HPDE6-E6E7 (cell line): ENCODE measurements around the gene VIPR2.

ENCODE experiments used
- DNase-seq: peaks from one replicate; pipeline ENCODE4 v3.0.0; 2011; ENCODE audit warnings: missing footprints; ENCODE audit errors: extremely low spot score

VIPR2 gene

GRCh38 chr7:159157714-159158113 is 13.0 kb upstream of the VIPR2 start:
- no peak for DNase-seq

DNA sequence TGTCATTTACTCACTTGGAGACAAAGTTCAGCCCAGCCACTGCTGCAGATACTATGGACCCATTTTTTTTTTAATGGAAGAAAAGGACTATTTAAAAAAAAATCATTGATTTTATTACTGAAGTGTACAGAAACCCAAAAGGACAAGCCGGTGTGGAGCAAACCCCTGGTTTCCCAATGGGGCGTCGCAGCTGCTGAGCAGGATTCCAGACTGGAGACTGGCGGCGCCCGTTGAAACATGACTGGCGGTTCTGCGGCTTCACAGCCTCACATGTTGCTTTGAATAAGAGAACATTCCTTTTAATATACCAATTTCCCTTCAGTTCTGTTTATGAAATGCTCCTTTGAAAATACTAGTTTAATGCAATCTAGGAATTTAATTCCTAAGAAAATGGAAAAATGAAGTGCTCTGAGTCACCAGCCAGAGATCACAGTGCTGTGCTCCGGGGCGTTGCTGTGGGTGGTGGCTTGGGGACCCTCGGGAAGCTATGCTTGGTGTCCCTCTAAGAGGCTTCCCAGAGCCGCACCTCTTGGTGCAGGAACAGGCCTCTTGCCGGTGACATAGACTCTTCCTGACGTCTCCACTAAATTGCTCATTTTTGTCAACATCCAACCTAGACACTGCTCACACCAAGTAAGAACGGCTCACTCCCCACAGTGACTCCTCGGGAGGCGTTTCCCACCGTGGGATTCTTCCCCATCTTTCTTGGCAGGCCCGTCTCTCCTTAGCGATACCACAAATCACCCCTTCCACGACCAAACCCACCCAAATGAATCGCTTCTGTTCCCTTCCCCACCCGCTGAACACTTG is 12.0 kb upstream of the VIPR2 start:
- DNase-seq: no peak

- DNase-seq: no peak
Observed at GRCh38 chr7:159155410-159155809, 10.7 kb upstream of the VIPR2 start.

- no peak for DNase-seq
Observed at GRCh38 chr7:159154243-159154642, 9.6 kb upstream of the VIPR2 start.

- no peak for DNase-seq
Observed at GRCh38 chr7:159153511-159153910, 8.8 kb upstream of the VIPR2 start.

- DNase-seq: no peak
Observed at GRCh38 chr7:159152816-159153215, 8.1 kb upstream of the VIPR2 start.

DNA sequence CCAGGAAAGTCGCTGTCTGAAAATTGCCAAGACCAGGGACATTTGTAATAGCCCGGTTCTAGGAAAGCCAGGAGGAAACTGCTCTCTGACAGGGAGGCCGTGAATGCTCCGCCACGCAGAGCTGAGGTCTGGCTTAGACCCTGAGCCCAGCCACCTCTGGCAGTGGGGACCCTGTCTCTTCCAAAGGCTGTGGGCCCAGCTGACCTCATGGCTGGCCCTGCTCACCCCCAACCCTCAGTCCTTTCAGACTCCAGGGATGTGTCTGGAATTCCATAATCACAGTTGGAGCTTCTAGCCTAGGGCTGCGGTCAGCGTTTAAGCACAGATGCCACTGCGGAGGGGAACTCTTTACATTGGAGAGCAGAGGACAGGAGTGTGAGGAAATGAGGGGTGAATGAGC is 6.6 kb upstream of the VIPR2 start:
- no peak for DNase-seq

DNA sequence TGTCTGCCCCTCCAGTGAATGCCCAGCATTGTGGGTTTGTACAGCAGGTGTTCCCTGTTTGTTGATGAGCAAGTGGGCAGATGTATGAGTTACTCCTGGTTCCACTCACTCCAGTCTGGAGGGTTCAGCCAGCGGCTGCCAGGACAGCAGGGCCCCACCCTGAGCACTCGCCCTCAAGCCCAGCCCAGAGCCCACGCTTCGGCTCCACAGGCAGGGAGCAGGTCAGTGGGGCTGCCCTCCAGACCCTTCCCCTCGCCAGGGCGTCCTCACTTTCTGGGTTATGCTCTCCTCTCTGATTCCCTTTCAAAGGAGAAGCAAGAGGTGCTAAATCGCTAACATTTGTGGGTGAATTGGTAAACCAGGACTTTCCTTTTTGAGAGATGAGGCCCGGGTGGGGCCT is 4.8 kb upstream of the VIPR2 start:
- no peak for DNase-seq

GRCh38 chr7:159148430-159149395 is 4.0 kb upstream of the VIPR2 start:
- no peak for DNase-seq

DNA sequence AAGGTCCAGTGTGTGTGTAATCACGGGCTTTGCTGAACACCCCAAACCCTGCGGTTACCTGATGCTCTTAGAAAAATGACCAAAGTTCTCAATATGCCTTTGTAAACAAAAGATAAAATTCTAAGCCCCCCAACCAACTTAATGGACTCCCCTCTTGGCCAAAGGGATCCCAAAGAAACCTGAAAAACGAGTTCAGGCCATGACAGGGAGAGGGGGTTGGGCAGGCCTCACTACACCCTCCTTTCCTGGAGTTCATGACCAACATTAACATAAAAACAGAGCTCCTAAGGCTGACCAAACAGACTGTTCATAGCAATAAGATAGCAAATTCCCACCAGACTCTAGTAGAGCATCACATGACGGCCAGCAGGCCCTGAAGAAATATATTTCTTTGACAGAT is 3.0 kb upstream of the VIPR2 start:
- no peak for DNase-seq

GRCh38 chr7:159147246-159147645 is 2.6 kb upstream of the VIPR2 start:
- DNase-seq: no peak

- DNase-seq: no peak
Observed at GRCh38 chr7:159146084-159146858, 1.6 kb upstream of the VIPR2 start.

- no peak for DNase-seq
Observed at GRCh38 chr7:159145490-159145855, 806 bp upstream of the VIPR2 start.

- DNase-seq: no peak
Observed at GRCh38 chr7:159143780-159144757, 598 bp downstream of the VIPR2 start.

DNA sequence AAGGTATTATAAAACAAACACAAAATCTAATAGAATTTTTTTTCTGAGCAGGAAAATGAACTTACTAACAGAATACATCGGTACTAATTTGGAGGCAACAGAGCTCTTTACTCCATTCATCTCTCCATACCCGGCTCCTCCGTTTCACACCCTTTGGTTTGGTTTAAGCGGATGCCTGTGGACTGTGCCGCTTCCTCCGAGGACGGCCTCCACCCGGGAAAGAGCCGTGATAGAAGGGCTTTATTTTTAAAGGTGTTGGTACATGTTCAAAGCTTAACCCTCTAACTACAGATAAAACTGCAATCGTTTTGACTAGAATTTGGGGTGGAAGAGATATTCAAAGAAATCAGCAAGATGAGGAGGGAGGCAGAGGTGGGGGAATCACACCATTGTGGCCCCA is 1.9 kb downstream of the VIPR2 start:
- no peak for DNase-seq

DNA sequence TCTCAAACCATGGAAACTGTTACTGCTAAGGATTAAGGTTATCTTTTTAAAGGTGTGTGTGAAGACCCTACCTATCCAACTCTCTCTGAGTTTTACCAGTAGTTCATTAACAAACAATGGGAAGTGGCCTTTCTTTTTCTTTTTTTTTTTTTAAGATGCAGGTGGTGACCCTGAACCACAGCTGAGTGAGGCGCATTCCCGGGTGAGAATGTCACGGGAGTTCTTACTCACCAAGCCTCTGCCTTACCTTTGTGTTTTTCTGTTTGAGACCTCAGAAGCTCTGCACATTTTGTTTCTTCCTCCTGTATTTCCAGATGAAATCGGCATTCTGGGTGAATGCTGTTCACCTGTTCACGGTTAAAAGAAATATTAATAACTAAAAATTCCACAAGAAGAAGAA is 2.5 kb downstream of the VIPR2 start:
- DNase-seq: no peak

GRCh38 chr7:159141660-159142059 is 3.0 kb downstream of the VIPR2 start:
- DNase-seq: no peak

- DNase-seq: no peak
Observed at GRCh38 chr7:159141167-159141566, 3.5 kb downstream of the VIPR2 start.

DNA sequence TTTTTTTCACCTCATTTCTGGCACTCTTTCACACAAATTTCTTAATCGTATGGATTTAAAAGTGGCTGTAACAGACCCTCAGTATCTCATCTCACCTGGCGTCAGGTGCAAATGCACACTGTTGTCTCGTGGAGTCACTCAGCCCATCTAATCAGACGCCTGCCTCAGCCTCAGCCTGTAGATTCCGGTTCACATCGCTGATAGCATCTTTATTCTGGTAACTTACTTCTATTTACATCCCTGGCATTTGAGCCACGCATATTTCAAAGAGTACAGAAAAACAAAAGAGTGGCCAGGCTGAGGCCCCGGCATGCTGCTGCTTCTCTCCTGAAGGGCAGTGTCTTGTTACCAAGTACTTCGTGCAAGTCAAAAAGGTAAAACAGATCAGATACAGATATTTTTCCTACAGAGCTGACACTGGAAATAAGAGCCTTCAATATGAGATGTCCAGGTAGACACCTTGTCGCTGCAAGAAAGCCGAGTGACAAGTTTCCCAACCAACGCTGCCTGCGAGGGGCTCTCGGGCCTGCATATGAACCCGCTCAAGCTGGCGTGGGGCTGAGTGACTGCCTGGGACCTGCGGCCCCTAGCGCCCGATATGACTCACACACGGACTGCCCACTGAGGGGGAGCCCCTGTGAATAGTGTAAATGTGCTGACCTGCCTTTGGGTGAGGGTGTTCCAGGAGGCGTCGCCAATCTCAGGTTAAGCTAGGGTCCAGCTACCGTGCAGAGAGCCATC is 4.3 kb downstream of the VIPR2 start:
- no peak for DNase-seq

DNA sequence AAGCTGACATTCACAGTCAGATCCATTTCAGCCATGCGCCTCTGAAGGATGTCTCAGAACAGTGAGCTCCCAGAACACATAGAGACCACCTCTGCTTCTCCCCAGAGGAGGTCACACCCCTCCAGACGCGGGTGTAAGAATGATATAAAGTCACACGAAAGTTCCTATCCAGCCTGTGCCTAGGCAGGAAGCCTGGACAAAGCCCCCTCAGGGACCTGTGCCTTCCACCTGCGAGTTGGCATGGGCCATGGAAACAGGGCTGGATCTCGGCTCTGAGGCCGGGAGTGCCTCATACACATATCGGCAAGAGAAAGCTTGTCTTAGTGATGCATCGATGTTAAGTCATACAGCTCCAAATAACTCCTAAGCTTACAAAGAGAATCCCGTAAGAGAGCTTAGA is 5.0 kb downstream of the VIPR2 start:
- no peak for DNase-seq
